ENCODE data around the gene KCNAB1. TPM values are rescaled to one million over a fixed set of nuclear protein-coding genes. Genes with fewer than 3 reads are reported as not detected.
A peak's percentile ranks its signal among the peaks of the same experiment; 100 is the strongest.

KCNAB1 gene
- total RNA-seq, 3 donors from 2014 or later: 3.9 to 8.3 (median 5.4) TPM

DNA sequence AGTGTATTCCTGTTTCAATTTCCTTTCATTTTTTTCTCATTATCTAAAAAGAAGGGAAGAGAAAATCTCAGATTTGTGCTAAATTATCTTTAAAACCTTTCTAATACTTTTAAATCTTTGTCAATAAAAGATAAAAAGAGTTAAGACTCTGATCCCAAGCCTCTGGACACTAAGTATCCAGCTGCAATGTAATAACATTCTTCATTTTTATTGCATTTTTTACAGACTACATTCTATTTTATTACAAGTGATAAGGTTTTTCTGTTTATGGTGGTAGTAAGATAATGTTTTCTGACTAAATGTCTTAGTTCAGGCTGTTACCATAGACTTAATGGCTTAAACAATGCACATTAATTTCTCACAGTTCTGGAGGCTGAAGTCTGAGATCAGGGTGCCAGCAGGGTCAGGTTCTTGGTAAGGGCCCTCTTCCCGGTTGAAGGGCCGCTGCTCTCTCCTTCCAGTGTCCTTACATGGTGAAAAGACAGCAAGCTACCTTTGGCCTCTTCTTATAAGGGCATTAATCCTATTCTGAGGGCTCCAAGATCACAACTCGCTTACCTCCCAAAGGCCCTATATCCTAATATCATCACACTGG is 19.7 kb downstream of the KCNAB1 start:
- no peak overlapping the region for H3K4me3 ChIP-seq
- H3K9me3 ChIP-seq: no peaks in the 10 kb centered on the region
- no peaks in the 10 kb centered on the region for H3K27me3 ChIP-seq
- H3K36me3 ChIP-seq: no peaks in the 10 kb centered on the region
- intact Hi-C loops (cut with DNase I; ENCODE audit: low total_unique reads): no loop called here
- no peaks in the 10 kb centered on the region for H3K4me1 ChIP-seq
- H3K27ac ChIP-seq: no peak overlapping the region
- TF ChIP-seq POLR2AphosphoS5 (IDR thresholded peaks at IDR 0.05) (no peak), POLR2A (IDR thresholded peaks at IDR 0.05) (no peak)
- TF ChIP-seq, protein P1, sequence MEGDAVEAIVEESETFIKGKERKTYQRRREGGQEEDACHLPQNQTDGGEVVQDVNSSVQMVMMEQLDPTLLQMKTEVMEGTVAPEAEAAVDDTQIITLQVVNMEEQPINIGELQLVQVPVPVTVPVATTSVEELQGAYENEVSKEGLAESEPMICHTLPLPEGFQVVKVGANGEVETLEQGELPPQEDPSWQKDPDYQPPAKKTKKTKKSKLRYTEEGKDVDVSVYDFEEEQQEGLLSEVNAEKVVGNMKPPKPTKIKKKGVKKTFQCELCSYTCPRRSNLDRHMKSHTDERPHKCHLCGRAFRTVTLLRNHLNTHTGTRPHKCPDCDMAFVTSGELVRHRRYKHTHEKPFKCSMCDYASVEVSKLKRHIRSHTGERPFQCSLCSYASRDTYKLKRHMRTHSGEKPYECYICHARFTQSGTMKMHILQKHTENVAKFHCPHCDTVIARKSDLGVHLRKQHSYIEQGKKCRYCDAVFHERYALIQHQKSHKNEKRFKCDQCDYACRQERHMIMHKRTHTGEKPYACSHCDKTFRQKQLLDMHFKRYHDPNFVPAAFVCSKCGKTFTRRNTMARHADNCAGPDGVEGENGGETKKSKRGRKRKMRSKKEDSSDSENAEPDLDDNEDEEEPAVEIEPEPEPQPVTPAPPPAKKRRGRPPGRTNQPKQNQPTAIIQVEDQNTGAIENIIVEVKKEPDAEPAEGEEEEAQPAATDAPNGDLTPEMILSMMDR (IDR thresholded peaks at IDR 0.05): no peak
- no peak for DNase-seq (ENCODE audit: low spot score in 2 of 2)

DNA sequence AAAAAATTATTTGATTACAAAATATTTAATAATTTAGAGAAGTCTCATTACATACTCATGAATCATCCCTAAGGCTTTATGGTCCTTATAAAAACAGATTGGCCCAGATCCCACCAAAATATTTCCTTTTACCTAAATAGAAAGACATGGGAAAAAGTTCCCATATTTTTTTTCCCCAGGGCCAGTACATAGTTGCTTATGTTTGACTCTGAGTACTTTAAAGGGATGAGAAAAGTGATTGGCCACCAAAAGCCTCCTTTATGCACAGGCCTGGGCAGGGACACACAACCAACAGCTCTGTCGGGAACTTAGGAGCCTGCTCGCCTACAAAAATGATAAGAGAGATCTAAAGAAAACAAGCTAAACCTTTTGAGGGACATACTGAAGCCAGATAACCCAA is 22.3 kb downstream of the KCNAB1 start:
- H3K36me3 ChIP-seq: no peaks in the 10 kb centered on the region
- no peak overlapping the region for H3K4me3 ChIP-seq
- DNase-seq (ENCODE audit: low spot score in 2 of 2): no peak
- H3K27me3 ChIP-seq: no peaks in the 10 kb centered on the region
- no peak overlapping the region for H3K27ac ChIP-seq
- H3K9me3 ChIP-seq: no peaks in the 10 kb centered on the region
- intact Hi-C loops (cut with DNase I; ENCODE audit: low total_unique reads): no loop called here
- H3K4me1 ChIP-seq: no peaks in the 10 kb centered on the region
- TF ChIP-seq, protein P1 (IDR thresholded peaks at IDR 0.05): no peak
- TF ChIP-seq POLR2A (IDR thresholded peaks at IDR 0.05) (no peak), POLR2AphosphoS5 (IDR thresholded peaks at IDR 0.05) (no peak)

DNA sequence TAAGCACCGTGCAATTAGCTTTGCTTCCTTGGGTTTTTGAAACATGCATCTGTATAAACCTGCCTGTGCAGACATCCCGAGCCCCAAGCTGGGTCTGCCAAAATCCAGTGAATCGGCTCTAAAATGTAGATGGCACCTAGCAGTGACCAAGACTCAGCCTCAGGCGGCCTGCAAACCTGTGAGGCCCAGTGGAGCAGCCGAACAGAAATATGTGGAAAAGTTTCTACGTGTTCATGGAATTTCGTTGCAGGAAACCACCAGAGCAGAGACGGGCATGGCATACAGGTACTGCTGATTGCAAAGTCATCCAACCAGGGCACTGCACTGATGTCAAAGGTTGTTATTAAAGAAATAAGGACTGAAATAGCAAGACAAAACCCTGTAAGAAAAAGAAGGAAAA is 22.8 kb downstream of the KCNAB1 start:
- no peaks in the 10 kb centered on the region for H3K4me1 ChIP-seq
- intact Hi-C loops (cut with DNase I; ENCODE audit: low total_unique reads): no loop called here
- H3K27ac ChIP-seq: no peak overlapping the region
- H3K36me3 ChIP-seq: no peaks in the 10 kb centered on the region
- TF ChIP-seq POLR2A (IDR thresholded peaks at IDR 0.05) (no peak), POLR2AphosphoS5 (IDR thresholded peaks at IDR 0.05) (no peak)
- TF ChIP-seq, protein P1 (IDR thresholded peaks at IDR 0.05): no peak
- DNase-seq (ENCODE audit: low spot score in 2 of 2): no peak
- H3K9me3 ChIP-seq: no peaks in the 10 kb centered on the region
- H3K27me3 ChIP-seq: no peaks in the 10 kb centered on the region
- H3K4me3 ChIP-seq: no peak overlapping the region

- no peaks in the 10 kb centered on the region for H3K27me3 ChIP-seq
- no peak overlapping the region for H3K27ac ChIP-seq
- H3K4me3 ChIP-seq: peak overlapping the region in 1 of 3 donors; percentile 1
- intact Hi-C loops (cut with DNase I; ENCODE audit: low total_unique reads): no loop called here
- H3K9me3 ChIP-seq: no peaks in the 10 kb centered on the region
- no peak for DNase-seq (ENCODE audit: low spot score in 2 of 2)
- no peaks in the 10 kb centered on the region for H3K4me1 ChIP-seq
- H3K36me3 ChIP-seq: no peaks in the 10 kb centered on the region
- no peak for TF ChIP-seq POLR2A (IDR thresholded peaks at IDR 0.05)
- TF ChIP-seq POLR2AphosphoS5 (IDR thresholded peaks at IDR 0.05): no peak
- TF ChIP-seq, protein P1 (IDR thresholded peaks at IDR 0.05): no peak
Observed at GRCh38 chr3:156144060-156144459, 23.7 kb downstream of the KCNAB1 start.

DNA sequence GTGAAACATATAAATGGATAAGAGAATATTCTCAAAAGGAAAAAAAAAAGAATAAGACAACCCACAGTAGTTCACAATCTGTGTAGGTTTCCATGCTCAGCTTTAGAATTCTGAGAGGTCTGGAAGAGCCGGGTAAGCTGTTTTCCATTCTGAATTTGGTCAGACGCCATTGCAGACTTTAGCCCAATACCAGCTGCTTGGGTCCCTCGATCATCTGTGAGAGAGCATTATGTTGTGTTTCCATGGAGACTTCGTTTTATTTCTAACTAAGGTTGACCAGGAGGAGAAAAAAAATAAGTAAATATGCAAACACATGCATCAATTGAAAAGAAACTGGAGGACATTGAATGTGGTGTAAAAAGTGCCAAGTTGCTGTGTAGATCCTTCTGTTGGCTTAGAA is 25.5 kb downstream of the KCNAB1 start:
- DNase-seq (ENCODE audit: low spot score in 2 of 2): no peak
- intact Hi-C loops (cut with DNase I; ENCODE audit: low total_unique reads): no loop called here
- Histone ChIP-seq H3K27me3 (no peaks in the 10 kb centered on the region), H3K4me1 (no peaks in the 10 kb centered on the region), H3K4me3 (no peak overlapping the region), H3K9me3 (no peaks in the 10 kb centered on the region), H3K36me3 (no peaks in the 10 kb centered on the region), H3K27ac (no peak overlapping the region)
- TF ChIP-seq, protein P1 (IDR thresholded peaks at IDR 0.05): no peak
- TF ChIP-seq POLR2AphosphoS5 (IDR thresholded peaks at IDR 0.05) (no peak), POLR2A (IDR thresholded peaks at IDR 0.05) (no peak)

Data from breast epithelium (tissue), 4 donors.